Activated CD4-positive, alpha-beta T cell treated with anti-CD3 and anti-CD28 coated beads, Interleukin-2, amount 50 U/mL, for 4 hours (primary cell): Measurements from ENCODE around the gene PYGB.

Source experiments
- DNase-seq, 2 experiments: peaks; one replicate each; pipeline ENCODE4 v3.0.0-alpha.2; 2020

The PYGB gene

DNA sequence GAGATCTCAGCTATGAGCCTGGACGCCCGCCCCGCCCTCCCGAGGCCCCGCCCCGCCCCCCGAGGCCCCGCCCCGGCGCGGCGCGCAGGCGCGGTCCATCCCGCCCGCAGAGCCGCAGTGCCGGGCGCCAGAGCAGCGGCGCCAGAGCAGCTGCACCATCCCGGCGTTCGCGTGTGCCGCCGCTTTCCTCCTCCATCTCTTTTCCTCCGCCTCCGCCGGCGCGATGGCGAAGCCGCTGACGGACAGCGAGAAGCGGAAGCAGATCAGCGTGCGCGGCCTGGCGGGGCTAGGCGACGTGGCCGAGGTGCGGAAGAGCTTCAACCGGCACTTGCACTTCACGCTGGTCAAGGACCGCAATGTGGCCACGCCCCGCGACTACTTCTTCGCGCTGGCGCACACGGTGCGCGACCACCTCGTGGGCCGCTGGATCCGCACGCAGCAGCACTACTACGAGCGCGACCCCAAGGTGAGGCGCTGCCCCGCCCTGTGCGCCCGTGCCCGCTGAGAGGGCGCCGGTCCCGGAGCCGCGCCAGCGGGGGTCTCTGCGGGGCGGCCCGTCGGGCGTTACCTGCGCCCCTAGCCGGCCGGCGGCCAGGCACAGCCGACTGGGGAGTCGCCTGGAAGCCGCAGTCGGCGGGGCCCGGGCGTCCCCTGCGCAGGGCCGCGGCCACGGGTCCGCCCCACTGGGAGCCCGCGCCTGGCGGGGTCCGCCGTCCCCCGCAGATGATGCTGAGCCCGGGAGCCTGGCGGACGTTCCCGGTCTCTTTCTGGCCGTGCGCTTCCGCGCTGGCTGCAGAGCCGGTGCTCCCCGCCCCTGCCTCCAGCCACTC, at the start of gene PYGB:
PYGB (plus strand) TSS at position 130 of the 830 bp plus-strand sequence; CDS start at position 224, 94 bp downstream.
- DNase-seq: peak; percentile 59 to 66

DNA sequence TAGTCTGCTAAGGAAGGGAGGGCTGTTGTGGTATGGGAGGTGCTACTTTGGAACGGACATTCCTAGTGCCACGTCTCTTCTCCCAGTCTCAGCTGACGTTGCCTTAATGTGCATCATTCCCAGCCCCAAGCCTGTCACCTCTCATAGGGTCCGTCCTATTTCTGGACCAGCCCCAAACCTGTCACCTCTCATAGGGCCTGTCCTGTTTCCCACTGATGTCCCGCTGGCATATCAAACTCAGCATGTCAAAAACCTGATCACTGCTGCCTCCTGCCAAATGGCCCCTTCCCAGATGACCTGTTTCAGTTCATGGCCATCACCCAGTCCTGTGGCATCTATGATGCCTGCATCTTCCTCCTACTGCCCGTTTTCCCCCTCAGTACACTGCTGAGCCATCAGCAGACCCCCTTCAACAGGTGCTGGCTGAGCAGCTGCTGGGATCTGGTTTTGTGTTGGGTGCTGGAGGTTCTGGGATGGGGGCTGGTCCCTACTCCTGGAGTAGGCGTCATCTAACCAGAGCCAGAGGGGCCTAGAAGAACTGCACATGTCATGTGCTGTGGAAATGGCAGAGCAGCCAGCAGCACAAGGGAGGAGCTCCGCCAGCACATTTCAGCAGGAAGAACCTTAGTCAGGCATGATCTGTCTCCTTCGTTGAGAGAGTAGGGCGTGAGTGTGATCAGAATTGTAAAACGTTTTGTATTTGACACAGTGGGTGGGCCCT, 49.1 kb upstream of the PYGB start:
- no peak for DNase-seq

DNA sequence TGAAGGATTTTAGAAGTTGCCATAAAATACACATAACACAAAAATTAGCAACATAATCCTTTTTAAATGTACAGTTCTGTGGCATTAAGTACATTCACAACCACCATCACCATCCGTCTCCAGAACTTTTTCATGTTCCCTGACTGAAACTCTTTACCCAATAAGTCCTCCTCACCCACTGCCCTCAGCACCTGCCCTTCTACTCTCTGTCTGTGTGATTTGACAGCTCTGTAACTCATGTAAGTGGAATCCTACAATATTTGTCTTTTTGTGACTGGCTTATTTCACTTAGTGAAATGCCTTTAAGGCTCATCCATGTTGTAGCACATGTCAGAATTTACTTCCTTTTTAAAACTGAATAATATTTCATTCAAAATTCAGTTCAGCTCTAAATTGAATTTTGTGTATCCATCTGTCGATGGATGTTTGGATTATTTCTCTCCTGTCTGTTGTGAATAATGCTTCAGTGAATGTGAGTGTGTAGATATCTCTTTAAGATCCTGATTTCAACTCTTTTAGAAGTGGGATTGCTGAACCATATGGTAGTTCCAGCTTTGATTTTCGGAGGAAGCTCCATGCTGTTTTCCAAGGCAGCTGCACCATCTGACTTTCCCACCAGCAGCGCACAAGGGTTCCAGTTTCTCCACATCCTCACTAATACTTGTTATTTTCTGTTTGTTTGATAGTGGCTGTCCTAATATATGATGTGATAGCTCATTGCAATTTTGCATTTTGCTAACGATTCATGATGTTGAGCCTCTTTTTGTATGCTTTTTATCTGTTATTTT, 48.2 kb upstream of the PYGB start:
- DNase-seq: no peak

DNA sequence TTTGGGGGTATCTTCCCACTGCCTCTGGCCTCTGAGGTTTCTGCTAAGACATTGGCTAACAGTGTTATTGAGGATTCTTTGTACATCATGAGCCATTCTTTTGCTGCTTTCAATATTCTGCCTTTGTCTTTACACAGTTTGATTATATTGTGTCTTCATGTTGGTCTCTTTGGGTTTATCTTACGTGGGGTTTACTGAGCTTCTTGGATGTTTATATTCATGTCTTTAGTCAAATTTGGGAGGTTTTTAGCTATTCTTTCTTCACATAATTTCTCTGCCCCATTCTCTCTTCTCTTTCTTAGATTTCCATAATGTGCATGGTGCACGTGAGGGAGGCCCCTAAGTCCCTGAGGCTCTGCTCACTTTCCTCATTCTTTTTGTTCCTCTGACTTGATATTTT, 44.8 kb upstream of the PYGB start:
- DNase-seq: no peak

DNA sequence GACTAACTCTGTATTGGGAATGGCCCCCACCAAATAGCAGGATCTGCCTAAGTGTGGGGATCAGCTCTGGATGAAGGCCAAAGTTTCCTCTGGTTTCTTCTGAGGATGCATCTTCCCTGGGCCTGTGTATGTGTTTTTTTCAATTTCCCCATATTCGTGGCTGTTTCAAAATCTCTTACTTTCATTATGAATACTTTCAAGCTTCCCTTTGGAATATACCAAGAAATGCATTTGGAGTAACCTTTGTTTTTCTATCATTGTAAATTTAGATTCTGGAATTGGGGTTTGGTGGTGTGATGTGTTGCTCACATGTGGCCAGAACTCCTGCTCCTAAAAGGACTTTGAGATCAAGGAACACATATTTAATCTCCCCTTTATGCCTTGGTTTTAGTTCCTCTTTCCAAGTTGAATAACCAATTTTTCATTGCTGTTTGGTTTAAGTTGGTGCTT, 44.0 kb upstream of the PYGB start:
- DNase-seq: no peak

DNA sequence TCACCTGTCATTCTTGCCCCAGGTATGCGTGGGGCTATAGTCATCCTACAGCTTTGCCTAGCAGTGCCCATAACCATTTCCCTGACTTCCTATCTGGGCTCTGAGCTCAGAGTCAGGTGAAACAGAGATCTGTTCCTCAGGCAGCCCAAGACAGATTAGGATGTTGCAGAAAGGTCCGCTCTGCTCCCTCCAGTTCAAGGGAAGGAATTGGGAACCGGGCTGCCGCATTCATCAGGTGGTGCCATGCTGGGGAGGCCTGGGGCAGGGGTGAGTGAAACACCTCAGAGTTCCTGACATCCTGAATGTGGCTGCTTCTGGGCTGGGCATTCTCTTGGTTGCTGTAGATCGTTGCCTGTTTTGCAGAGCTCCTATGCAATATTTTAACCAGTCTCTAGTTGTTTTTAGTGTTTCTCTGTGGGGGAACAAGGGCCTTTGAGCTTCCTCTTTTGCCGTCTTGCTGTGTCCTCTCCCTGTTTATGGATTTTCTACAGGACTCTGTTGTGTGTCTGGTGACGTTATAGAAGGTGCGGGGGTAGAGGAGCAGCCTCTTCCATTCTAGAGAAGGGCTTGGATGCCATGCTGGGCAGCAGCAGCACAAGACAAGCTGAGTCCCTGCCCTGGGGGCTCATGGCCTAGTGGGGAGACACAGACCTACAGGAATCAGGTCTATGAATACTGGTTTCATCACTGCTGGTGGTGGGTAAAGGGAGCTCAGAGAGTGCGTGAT, 43.2 kb upstream of the PYGB start:
- DNase-seq: no peak

DNA sequence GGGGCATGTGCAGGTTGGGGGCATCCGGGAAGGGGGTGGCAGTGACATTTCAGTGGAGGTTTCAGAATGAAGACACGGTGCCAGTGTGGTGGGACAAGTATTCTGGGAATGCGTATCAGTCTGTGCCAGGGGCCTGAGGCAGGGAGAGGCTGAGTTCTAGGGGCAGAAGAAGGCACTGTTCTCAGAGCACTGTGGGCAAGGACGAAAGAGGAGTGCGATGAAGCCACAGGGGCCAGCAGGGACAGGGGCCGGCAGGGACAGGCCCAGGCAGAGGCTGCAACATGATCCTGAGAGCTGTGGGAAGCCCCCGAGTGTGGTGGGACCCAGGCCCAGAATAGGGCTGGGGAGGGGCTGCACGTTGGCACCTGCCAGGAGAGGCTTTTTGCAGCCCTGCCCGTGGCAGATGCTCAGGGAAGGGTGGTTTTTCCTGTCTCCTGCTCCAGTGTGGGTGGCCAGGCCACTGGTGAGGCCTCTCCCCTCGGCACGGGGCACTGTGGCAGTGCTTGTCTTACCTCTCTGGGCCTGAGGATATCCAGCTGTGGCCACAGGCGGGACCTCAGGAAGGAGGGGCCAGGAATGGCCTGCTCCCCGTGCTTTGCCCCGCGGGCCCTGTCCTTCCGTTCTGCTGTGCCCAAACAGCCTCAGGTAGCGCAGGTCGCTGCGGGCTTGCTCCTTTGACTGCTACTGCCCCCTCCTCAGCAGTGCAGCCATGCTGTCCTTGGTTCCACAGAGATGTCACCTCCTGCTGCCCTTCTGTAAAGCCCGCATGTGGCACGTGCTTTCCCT, 42.4 kb upstream of the PYGB start:
- no peak for DNase-seq

DNA sequence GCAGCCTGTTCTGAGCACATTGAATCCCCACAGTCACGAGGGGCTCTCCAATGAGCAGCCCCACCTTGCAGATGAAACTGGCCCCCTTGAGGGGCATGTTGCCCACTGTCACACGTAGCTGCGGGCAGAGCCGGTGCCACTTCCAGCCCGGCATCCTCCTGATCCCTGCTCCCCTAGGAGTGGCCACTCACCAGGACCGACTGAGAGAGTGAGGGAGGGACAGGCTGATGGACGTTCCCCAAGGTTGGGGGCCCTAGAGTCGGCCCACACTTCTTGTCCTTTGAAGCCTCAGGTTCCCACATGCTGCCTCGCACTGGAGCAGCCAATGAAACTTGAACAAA, 41.9 kb upstream of the PYGB start:
- no peak for DNase-seq

DNA sequence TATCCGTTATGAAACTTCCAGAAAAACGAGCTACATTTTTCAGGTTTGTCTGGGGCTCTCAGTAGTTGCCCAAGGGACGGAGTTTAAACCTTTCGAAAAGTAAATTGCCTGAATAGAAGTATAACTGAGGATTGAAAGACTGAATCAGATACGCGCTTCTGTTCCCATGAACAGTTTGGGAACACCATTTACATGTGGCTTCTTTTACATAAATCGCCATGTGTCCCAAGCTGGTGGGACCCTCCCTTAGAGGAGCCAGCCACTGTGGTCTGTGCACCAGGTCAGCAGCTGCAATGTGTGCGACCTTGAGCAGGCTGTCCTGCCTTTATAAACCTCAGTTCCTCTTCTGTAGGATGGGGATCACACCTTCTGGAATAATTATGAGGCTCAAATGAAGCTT, 41.3 kb upstream of the PYGB start:
- no peak for DNase-seq

DNA sequence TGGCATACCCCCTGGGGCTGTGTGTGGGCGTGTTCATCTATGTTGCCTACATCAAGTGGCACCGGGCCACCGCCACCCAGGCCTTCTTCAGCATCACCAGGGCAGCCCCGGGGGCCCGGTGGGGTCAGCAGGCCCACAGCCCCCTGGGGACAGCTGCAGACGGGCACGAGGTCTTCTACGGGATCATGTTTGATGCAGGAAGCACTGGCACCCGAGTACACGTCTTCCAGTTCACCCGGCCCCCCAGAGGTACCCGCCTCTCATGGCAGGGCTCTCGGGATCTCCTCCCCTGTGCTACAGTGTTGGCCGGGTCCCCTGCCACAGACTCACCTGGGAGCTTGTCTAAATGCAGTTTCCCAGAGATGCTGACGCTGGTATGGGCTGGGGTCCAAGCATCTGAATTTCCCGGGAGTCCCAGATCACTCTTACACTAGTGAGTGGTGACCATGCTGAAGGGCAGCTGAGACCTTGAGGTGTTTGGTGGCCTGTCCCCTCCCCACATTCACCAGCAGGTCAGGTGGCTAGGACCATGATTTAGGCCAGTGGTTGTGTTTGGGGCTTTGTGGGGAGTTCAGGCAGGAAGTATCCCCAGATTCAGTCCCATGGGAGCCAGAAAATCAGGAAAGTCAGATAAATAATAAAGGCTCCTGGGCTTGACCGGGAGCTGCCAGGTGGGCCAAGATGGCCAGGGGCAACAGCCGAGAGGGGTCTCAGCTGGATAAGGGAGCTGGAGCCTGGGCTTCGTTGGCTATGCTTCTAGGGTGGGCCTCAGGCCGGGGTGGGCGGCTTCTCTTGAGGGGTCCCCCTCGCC, 40.5 kb upstream of the PYGB start:
- no peak for DNase-seq

DNA sequence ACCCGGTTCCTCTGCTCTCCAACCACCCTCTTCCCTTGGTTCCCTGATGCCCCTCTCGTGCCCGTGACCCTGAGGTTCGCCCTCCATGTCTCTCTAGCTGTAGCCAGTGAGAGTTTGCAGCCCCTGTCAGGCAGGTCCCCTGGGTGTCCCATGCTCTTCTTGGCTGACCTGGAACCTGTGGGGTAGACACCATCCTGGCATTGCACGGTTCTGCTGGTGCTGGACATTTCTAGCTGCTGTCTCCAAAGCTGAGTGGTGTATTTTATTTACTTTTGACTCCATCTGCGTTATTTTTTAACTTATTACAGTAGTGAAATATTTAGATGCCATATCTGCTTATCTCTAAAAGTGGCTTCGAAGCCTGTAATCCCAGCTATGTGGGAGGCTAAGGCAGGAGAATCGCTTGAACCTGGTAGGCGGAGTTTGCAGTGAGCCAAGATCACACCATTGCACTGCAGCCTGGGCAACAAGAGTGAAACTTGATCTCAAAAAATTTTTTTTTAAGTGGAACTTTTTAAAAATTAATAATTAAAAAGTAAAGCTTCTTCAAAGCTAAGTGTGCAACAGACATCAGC, 39.8 kb upstream of the PYGB start:
- no peak for DNase-seq

DNA sequence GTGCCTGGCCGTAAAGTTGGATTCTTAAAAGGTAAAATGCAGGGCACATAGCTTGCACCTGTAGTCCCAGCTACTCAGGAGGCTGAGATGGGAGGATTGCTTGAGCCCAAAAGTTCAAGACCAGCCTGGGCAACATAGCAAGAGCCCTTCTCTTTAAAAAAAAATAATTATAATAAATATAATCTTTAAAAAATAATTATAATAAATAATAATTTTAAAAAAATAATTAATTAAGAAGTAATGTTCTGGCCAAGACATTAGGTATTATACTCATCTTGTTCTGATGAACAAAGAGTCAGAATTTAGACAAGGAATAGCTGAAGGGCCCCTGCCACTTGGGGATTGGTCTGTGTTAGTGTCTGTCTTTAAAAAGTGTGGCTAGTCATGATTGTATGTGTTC, 38.5 kb upstream of the PYGB start:
- DNase-seq: no peak

DNA sequence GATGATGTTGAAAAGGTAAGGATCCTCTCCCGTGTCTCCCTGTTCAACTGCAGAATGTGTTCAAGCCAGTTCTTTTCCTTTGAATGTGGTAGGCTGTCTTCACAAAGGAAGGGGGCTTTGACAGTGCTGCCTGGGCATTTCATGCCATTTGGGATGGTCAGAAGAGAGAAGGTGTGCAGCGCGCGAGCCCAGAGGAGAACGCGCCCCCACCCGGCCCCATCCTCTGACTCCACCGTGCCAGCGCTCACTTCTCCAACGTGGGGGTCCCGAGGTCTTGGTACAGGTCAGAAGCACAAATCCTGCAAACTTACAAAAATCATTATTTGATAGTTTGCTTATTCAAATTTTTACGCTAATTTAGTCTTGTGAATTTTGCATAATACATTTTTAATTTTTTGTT, 38.0 kb upstream of the PYGB start:
- no peak for DNase-seq

DNA sequence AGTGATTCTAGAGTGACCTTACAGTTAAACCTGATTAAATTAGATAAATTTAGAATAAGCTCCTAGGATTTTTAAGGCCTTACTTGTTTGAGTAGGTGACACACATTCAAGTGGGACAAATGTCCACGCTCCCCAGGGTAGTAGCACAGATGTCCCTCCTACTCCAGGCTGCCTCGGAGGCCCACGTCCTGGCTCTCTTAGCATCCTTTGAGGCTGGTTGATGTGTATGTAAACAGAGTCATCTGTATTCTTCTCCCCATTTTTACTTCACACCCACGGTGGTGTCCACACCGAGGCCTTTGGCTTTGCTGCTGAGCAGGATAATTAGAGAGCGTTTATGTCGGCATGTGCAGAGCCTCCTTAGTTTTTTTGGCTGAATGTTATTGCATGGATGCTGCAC, 36.6 kb upstream of the PYGB start:
- DNase-seq: no peak

DNA sequence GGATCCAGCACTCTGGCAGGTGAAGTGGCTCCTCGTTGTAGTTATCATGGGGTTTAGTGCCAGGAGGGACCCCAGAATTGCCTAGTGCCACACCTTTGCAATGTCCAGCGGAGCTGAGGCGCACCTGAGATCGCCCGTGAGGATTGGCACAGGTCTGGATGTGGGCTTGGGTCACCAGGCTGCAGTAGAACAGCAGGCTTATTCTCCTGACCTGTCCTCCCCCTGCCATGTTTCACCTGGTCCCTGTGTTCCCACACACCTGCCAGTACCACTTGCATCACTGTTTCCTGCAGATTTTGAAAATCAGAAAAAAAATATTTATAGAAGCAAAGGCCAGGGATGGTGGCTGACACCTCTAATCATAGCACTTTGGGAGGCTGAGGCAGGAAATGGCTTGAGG, 35.6 kb upstream of the PYGB start:
- no peak for DNase-seq

DNA sequence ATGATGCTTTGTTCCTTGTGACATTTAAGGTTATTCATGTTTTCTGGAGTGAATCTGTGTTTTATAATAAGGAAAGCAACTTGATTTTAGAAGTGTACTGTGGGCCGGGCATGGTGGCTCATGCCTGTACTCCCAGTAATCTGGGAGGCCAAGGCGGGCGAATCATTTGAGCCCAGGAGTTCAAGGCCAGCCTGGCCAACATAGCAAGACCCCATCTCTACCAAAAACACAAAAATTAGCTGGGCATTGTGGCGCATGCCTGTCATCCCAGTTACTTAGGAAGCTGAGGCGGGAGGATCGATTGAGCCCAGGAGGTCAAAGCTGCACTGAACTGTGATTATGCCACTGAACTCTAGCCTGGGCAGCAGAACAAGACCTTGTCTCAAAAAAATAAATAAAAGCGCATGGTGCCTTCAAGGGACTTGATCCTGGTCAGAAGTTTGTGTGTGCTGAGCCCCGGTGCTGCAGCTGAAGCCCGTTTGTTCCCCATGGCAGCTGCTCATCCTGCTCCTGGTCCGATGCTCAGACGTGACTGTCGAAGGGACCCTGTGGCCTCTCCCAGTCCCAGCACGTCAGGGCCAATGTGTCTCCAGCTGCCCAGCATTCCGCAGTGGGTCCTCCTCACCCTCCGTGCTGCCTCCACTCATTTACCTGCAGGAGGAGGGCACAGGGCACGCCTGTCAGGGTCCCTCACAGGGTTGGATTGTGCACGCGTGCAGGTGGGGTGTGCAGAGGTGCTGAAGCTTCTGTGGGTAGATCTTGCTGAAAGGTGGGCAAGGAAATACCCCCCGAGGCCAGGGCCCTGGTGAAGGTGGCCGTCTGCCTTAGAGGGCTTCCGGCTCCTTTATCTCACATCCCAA, 34.1 kb upstream of the PYGB start:
- DNase-seq: no peak

DNA sequence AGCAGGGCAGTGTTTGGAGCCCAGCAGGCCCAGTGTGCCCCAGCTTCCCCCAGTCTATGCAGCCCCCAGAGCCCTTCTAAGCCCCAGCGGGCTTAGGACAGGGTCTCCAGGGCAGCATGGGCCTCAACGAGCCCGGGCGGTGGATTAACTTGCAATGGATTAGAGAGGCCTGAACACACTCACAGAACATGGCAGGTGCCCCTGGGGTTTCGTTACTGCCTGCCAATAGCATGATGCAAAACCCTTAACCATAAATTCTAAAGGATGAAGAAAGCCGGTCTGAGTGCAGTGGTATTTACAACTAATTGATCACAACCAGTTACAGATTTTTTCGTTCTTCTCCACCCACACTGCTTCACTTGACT, 33.5 kb upstream of the PYGB start:
- DNase-seq: no peak

DNA sequence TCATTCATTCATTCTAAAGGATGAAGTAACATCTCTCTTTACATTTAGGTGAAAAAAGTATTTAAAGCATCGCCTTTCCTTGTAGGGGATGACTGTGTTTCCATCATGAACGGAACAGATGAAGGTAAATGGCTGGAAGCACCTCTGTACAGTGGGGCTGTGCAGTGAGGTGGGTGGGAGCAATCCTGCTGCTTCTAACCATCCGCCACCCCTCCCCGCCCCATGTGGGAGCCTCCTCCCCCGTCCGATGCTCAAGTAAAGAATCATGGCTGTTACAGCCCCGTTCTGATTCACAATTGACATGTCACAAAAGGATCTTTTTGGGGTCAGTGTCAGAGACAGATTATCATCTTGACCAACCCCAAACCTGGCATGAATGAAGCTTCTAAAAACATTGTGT, 33.1 kb upstream of the PYGB start:
- no peak for DNase-seq

DNA sequence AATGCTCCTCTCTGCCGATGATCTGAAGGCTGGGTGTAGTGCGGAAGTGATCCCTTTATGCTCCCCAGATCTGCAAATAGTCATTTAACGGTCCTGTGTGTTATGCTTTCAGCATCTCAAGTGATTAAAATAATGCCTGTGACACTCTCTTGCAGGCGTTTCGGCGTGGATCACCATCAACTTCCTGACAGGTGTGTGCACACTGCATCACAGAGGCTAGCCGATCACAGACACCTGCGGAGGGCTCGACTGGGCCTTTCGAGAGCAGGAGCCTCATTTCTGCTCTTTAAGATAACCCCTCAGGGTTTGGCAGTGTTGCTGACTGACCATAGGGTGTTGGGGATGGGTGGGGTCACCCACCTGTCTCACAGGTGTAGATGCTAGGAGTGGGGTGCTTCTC, 32.4 kb upstream of the PYGB start:
- DNase-seq: no peak
